Nephron progenitor cell (in vitro differentiated cells): Measurements from ENCODE around the gene AGPAT1.

Experiments
- DNase-seq: peaks from one replicate; pipeline ENCODE4 v3.0.0; 2021
- H3K27ac Mint-ChIP-seq: 2 replicates; pipeline ENCODE4 v1.8.0; 2021; ENCODE audit warnings: mild to moderate bottlenecking, moderate library complexity, mixed read lengths
- H3K27me3 Mint-ChIP-seq: 2 replicates; pipeline ENCODE4 v1.8.0; 2021; ENCODE audit warnings: mild to moderate bottlenecking, low read depth, mixed read lengths; ENCODE audit not compliant: poor library complexity
- H3K36me3 Mint-ChIP-seq: 2 replicates; pipeline ENCODE4 v1.8.0; 2021; ENCODE audit warnings: low read depth, mixed read lengths
- H3K4me1 Mint-ChIP-seq: 2 replicates; pipeline ENCODE4 v1.8.0; 2021; ENCODE audit warnings: mixed read lengths
- H3K4me3 Mint-ChIP-seq: 2 replicates; pipeline ENCODE4 v1.8.0; 2021; ENCODE audit warnings: mild to moderate bottlenecking, moderate library complexity, mixed read lengths
- H3K9me3 Mint-ChIP-seq: 2 replicates; pipeline ENCODE4 v1.8.0; 2021; ENCODE audit warnings: mild to moderate bottlenecking, moderate library complexity, mixed read lengths
- CTCF ChIP-seq: fragments of 200-600 bp; sonication (generic); IDR thresholded peaks from 2 replicates; pipeline ENCODE4 v1.5.0; 2021; ENCODE audit warnings: antibody characterized with exemption

The AGPAT1 gene

GRCh38 chr6:32179766-32180405 lies 4.0 kb upstream of the AGPAT1 start:
- peak overlapping the region; percentile 93 for H3K4me3 Mint-ChIP-seq
- H3K27ac Mint-ChIP-seq = peak overlapping the region; percentile 73
- TF ChIP-seq CTCF = no peak
- peaks cover 56% of the 10 kb centered on the region for H3K4me1 Mint-ChIP-seq
- DNase-seq = no peak
- H3K36me3 Mint-ChIP-seq = peaks cover 23% of the 10 kb centered on the region
- no peaks in the 10 kb centered on the region for H3K9me3 Mint-ChIP-seq
- H3K27me3 Mint-ChIP-seq = no peaks in the 10 kb centered on the region

- TF ChIP-seq CTCF = no peak
Measured at GRCh38 chr6:32178547-32179440, 2.9 kb upstream of the AGPAT1 start.

GRCh38 chr6:32177788-32178546 lies 2.1 kb upstream of the AGPAT1 start, which contains the start of gene RNF5:
Gene RNF5 (plus strand): TSS chr6:32178405. CDS start chr6:32178512, 107 bp downstream.
- Mint-ChIP-seq H3K27me3 (no peaks in the 10 kb centered on the region), H3K4me3 (peak within 1 kb of the TSS; percentile 93)

More at GRCh38 chr6:32178547-32179440, 2.9 kb upstream of the AGPAT1 start:
- H3K4me3 Mint-ChIP-seq = peak overlapping the region; percentile 93
- no peaks in the 10 kb centered on the region for H3K27me3 Mint-ChIP-seq
- no peak for DNase-seq
- peaks cover 67% of the 10 kb centered on the region for H3K4me1 Mint-ChIP-seq
- H3K9me3 Mint-ChIP-seq = no peaks in the 10 kb centered on the region
- H3K27ac Mint-ChIP-seq = peak overlapping the region; percentile 90
- peaks cover 23% of the 10 kb centered on the region for H3K36me3 Mint-ChIP-seq

GRCh38 chr6:32177183-32177787 lies 1.4 kb upstream of the AGPAT1 start:
- Mint-ChIP-seq H3K4me3 (peak overlapping the region; percentile 93), H3K27ac (peak overlapping the region; percentile 90), H3K36me3 (peaks cover 23% of the 10 kb centered on the region), H3K9me3 (no peaks in the 10 kb centered on the region), H3K27me3 (no peaks in the 10 kb centered on the region), H3K4me1 (peaks cover 80% of the 10 kb centered on the region)
- DNase-seq = peak; percentile 46
- no peak for TF ChIP-seq CTCF

More at GRCh38 chr6:32177788-32178546, 2.1 kb upstream of the AGPAT1 start, which contains the start of gene RNF5:
- peaks cover 75% of the 10 kb centered on the region for H3K4me1 Mint-ChIP-seq
- H3K27ac Mint-ChIP-seq = peak within 1 kb of the TSS; percentile 90
- no peak for TF ChIP-seq CTCF
- no peaks in the 10 kb centered on the region for H3K9me3 Mint-ChIP-seq
- H3K36me3 Mint-ChIP-seq = peaks cover 23% of the 10 kb centered on the region
- DNase-seq = peak; percentile 89

GRCh38 chr6:32176476-32177182 lies 745 bp upstream of the AGPAT1 start:
- Mint-ChIP-seq H3K27ac (peak overlapping the region; percentile 90), H3K9me3 (no peaks in the 10 kb centered on the region), H3K36me3 (peaks cover 23% of the 10 kb centered on the region), H3K4me1 (peaks cover 80% of the 10 kb centered on the region), H3K27me3 (no peaks in the 10 kb centered on the region), H3K4me3 (peak overlapping the region; percentile 93)
- DNase-seq = no peak
- no peak for TF ChIP-seq CTCF
